SK-N-SH (cell line): ENCODE measurements around the gene TMEM171. TPM values are rescaled to one million over a fixed set of nuclear protein-coding genes. Genes with fewer than 3 reads are reported as not detected.

Source experiments
- CTCF ChIA-PET: fragments of 300-600, 350-600 bp; formaldehyde crosslinking; extraction: SDS; loops from one replicate; lab custom pipeline; 2021; lab: Yijun Ruan, JAX
- POLR2A ChIA-PET: fragments of 350-600 bp; sonication (Branson Sonifier 250); formaldehyde crosslinking; extraction: SDS; loops from one replicate; lab custom pipeline; 2020; ENCODE audit warnings: antibody characterized with exemption, inconsistent platforms; lab: Yijun Ruan, JAX
- DNase-seq: peaks from one replicate; pipeline ENCODE4 v3.0.0; 2012
- H2AFZ ChIP-seq: fragments of 200-600 bp; sonication (generic); 2 replicates; pipeline ENCODE4 v1.8.1; 2016; ENCODE audit warnings: antibody characterized with exemption, mild to moderate bottlenecking, low read depth
- H3F3A ChIP-seq: fragments of 200-600 bp; sonication (generic); replicated peaks from 2 replicates; pipeline ENCODE3; 2016; ENCODE audit warnings: antibody characterized with exemption, mild to moderate bottlenecking; ENCODE audit not compliant: insufficient read depth
- H3K27ac ChIP-seq, 2 experiments: fragments of 200-500 bp in 1 of 2; fragments of 200-600 bp in 1 of 2; sonication (Bioruptor generic) in 1 of 2; sonication (generic), shearing (Covaris generic) in 1 of 2; 2 replicates each; pipeline versions ENCODE4 v1.5.1 to v1.6.1; 2014 to 2016; ENCODE audit warnings: low read depth in 2 of 2, inconsistent platforms in 1 of 2, low read length in 1 of 2, mild to moderate bottlenecking in 1 of 2, mixed read lengths in 1 of 2
- H3K27me3 ChIP-seq: fragments of 200-600 bp; sonication (generic), shearing (Covaris generic); 2 replicates; pipeline ENCODE4 v1.6.1; 2016; ENCODE audit warnings: mixed run types; ENCODE audit not compliant: insufficient read depth
- H3K36me3 ChIP-seq, 2 experiments: fragments of 200-500 bp in 1 of 2; fragments of 200-600 bp in 1 of 2; sonication (Bioruptor generic) in 1 of 2; sonication (generic) in 1 of 2; replicated peaks in 1 of 2; 2 replicates each; pipeline versions ENCODE3 to v1.5.1; 2014 to 2016; ENCODE audit warnings: low read length in 1 of 2, mild to moderate bottlenecking in 1 of 2; ENCODE audit not compliant: insufficient read depth in 2 of 2, control insufficient read depth in 1 of 2
- H3K4me1 ChIP-seq, 2 experiments: fragments of 200-500 bp in 1 of 2; fragments of 200-600 bp in 1 of 2; sonication (Bioruptor generic) in 1 of 2; sonication (generic), shearing (Covaris generic) in 1 of 2; 2 replicates each; pipeline versions ENCODE4 v1.5.1 to v1.6.1; 2014 to 2016; ENCODE audit warnings: low read depth in 1 of 2, low read length in 1 of 2, mixed run types in 1 of 2; ENCODE audit not compliant: insufficient read depth in 2 of 2, control insufficient read depth in 1 of 2
- H3K4me2 ChIP-seq: fragments of 200-600 bp; sonication (generic), shearing (Covaris generic); 2 replicates; pipeline ENCODE4 v1.6.1; 2017; ENCODE audit warnings: mixed run types
- H3K4me3 ChIP-seq, 2 experiments: fragments of 200-500 bp in 1 of 2; fragments of 200-600 bp in 1 of 2; sonication (Bioruptor generic) in 1 of 2; sonication (generic), shearing (Covaris generic) in 1 of 2; 2 replicates each; pipeline versions ENCODE4 v1.5.1 to v1.8.1; 2014 to 2016; ENCODE audit warnings: low read depth in 2 of 2, inconsistent platforms in 1 of 2, low read length in 1 of 2, mild to moderate bottlenecking in 1 of 2, mixed read lengths in 1 of 2, moderate library complexity in 1 of 2
- H3K79me2 ChIP-seq: fragments of 200-600 bp; sonication (generic); 2 replicates; pipeline ENCODE4 v1.8.1; 2017; ENCODE audit warnings: mild to moderate bottlenecking; ENCODE audit not compliant: insufficient read depth
- H3K9ac ChIP-seq: fragments of 200-600 bp; sonication (generic); 2 replicates; pipeline ENCODE4 v1.6.1; 2017; ENCODE audit warnings: mixed run types
- H3K9me2 ChIP-seq: fragments of 200-600 bp; sonication (generic); 2 replicates; pipeline ENCODE4 v1.6.1; 2017; ENCODE audit warnings: mixed run types
- H3K9me3 ChIP-seq: fragments of 200-600 bp; sonication (generic); 2 replicates; pipeline ENCODE4 v1.6.1; 2017; ENCODE audit warnings: mixed run types, mild to moderate bottlenecking, moderate library complexity
- H4K20me1 ChIP-seq: fragments of 200-600 bp; sonication (generic); 2 replicates; pipeline ENCODE4 v1.6.1; 2017; ENCODE audit warnings: mild to moderate bottlenecking, mixed run types; ENCODE audit not compliant: insufficient read depth
- CHD2 ChIP-seq: fragments of 150-350 bp; IDR thresholded peaks from 2 replicates; pipeline ENCODE4 v1.6.1; 2018; ENCODE audit warnings: low read length; ENCODE audit not compliant: partially characterized antibody
- EP300 ChIP-seq, 2 experiments: IDR thresholded peaks; 2 replicates each; pipeline versions ENCODE4 v1.4.0 to v1.6.1; 2012; ENCODE audit warnings: borderline replicate concordance in 1 of 2, low read depth in 1 of 2, low read length in 1 of 2
- EZH2phosphoT487 ChIP-seq: fragments of 200-600 bp; sonication (generic); IDR thresholded peaks from 2 replicates; pipeline ENCODE4 v1.6.1; 2017; ENCODE audit warnings: low read depth, mixed run types, mild to moderate bottlenecking, antibody characterized with exemption, moderate library complexity, borderline replicate concordance
- IRF3 ChIP-seq: fragments of 150-350 bp; IDR thresholded peaks from 2 replicates; pipeline ENCODE4 v1.6.1; 2016; ENCODE audit warnings: mild to moderate bottlenecking, low read depth, low read length
- NFIC ChIP-seq: IDR thresholded peaks from 2 replicates; pipeline ENCODE4 v1.4.0; 2012; ENCODE audit warnings: borderline replicate concordance
- POLR2AphosphoS5 ChIP-seq: IDR thresholded peaks from 2 replicates; pipeline ENCODE4 v1.6.1; 2012; ENCODE audit warnings: low read depth, low read length
- RCOR1 ChIP-seq: fragments of 150-350 bp; IDR thresholded peaks from 2 replicates; pipeline ENCODE4 v1.6.1; 2017; ENCODE audit warnings: antibody characterized with exemption, low read length
- REST ChIP-seq: IDR thresholded peaks from 2 replicates; pipeline ENCODE4 v1.6.1; 2012; ENCODE audit warnings: mild to moderate bottlenecking, low read depth, low read length, moderate library complexity
- TCF12 ChIP-seq: IDR thresholded peaks from 2 replicates; pipeline ENCODE4 v1.4.0; 2012
- YY1 ChIP-seq: IDR thresholded peaks from 2 replicates; pipeline ENCODE4 v1.4.0; 2012; ENCODE audit warnings: low read depth, mild to moderate bottlenecking
- WGBS: methylation state at CpG from one replicate; pipeline ENCODE4 v1.1.6; 2017; ENCODE audit warnings: low lambda C conversion rate; 5-methylcytosine and 5-hydroxymethylcytosine counted together
- polyA plus RNA-seq, 3 experiments: library from polyadenylated mRNA; depleted of rRNA; stranded (reverse); fragments of >200 nt; gene quantifications; 2 replicates each; pipeline ENCODE4 v1.2.3, GENCODE V29; 2012

The TMEM171 gene
- polyA plus RNA-seq, 1 of the 3 experiments (the other 2 are of a cell fraction), result 7.6 TPM

- Histone ChIP-seq H3K4me2 (no peak overlapping the region), H3K4me3 (no peak overlapping the region), H3K4me1 (no peaks in the 10 kb centered on the region), H3F3A (no peaks in the 10 kb centered on the region), H3K27me3 (no peaks in the 10 kb centered on the region; the same call in 1 of the 2 replicates), H3K9me3 (no peaks in the 10 kb centered on the region), H2AFZ (no peak overlapping the region), H3K9ac (no peak overlapping the region), H3K79me2 (no peaks in the 10 kb centered on the region), H3K9me2 (no peaks in the 10 kb centered on the region), H4K20me1 (no peaks in the 10 kb centered on the region), H3K27ac (no peak overlapping the region), H3K36me3 (no peaks in the 10 kb centered on the region)
- WGBS, result 52% methylated on average over 2 of the region's 2 CpGs
- POLR2A ChIA-PET, result no interaction called here
- TF ChIP-seq POLR2AphosphoS5, result no peak
- TF ChIP-seq EZH2phosphoT487, result no peak
- TF ChIP-seq REST, result no peak
- no peak for DNase-seq
- CTCF ChIA-PET, result interaction anchor here (1.0 to 1.2 kb wide), 3 partner anchors 13 to 278 kb away, joined by 3 to 7 read pairs (median 3); no protein-coding TSS in a partner anchor
Observed at GRCh38 chr5:73176250-73176649, 55.9 kb downstream of the TMEM171 start.

- POLR2A ChIA-PET, result no interaction called here
- no peak for TF ChIP-seq TCF12
- no peak for TF ChIP-seq EP300 (IDR thresholded peaks at IDR 0.05; ENCODE audit: borderline replicate concordance in 1 of 2, low read depth in 1 of 2, low read length in 1 of 2)
- TF ChIP-seq NFIC, result no peak
- TF ChIP-seq RCOR1, result no peak
- no peak for TF ChIP-seq YY1
- no peak for TF ChIP-seq CHD2
- TF ChIP-seq IRF3, result no peak
- H3K27me3 ChIP-seq, result no peaks in the 10 kb centered on the region
Observed at GRCh38 chr5:73178265-73178664, 57.9 kb downstream of the TMEM171 start.

More at GRCh38 chr5:73178265-73178664, 57.9 kb downstream of the TMEM171 start:
- Histone ChIP-seq H3K9ac (no peak overlapping the region), H3K4me1 (no peaks in the 10 kb centered on the region), H3K9me2 (no peaks in the 10 kb centered on the region), H3K4me3 (no peak overlapping the region), H2AFZ (no peak overlapping the region), H3K27ac (no peak overlapping the region), H3F3A (no peaks in the 10 kb centered on the region), H3K9me3 (no peaks in the 10 kb centered on the region), H3K36me3 (no peaks in the 10 kb centered on the region), H4K20me1 (no peaks in the 10 kb centered on the region), H3K4me2 (no peak overlapping the region), H3K79me2 (no peaks in the 10 kb centered on the region)
- WGBS, result 58% methylated on average over 5 of the region's 5 CpGs
- CTCF ChIA-PET, result interaction anchor here (1.9 kb wide), 1 partner anchor 12 kb away, joined by 5 read pairs; no protein-coding TSS in a partner anchor
- DNase-seq, result no peak
